ENCODE measurements around the gene S100A6.

The S100A6 gene

DNA sequence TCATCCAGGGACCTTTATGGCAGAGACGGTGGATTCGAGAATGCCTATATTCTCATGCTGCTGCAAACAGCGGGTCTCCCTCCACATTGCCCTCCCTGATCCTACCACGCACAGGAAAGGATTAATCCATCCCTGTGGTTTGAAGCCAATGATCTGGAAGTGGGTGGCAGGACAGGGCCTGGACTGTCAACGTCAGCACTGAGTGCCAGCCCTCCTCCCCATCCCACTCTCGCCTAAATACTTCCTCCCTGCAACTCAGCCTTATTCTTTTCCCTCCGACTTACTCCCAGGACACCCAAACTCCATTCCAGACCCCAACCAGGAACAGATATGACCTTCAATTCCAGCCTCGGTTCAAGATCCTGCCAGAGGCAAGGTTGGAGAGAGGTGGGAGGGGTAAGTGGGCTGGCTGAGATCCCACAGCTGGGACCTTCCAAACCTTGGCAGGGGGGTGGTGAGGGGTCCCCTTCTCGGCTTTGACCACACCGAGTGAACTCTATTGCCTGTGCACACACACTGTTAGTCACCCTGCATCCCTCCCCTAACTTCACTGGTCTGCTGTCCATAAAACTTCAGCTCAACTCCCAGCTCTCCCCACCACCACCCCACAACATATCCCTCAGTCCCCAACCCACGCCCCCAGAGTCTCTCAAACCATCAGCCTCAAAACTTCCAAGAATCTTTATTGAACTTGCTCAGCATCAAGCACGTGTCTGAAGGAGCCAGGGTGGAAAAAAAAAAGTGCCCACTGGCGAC is 7.3 kb upstream of the S100A6 start:
- Histone ChIP-seq H3K9ac (ENCODE audit: low read depth, low read length) (no peak overlapping the region), H3K4me3 (ENCODE audit: low read length) (no peak overlapping the region), H3K27me3 (ENCODE audit: insufficient read depth, low read length) (no peaks in the 10 kb centered on the region), H3K27ac (ENCODE audit: low read depth, low read length) (no peak overlapping the region), H3K4me1 (ENCODE audit: insufficient read depth, low read length) (peaks cover 19% of the 10 kb centered on the region), H3K36me3 (ENCODE audit: insufficient read depth, low read length) (no peaks in the 10 kb centered on the region; the same call in 1 of the 2 replicates), H3K9me3 (ENCODE audit: insufficient read depth, low read depth, low read length) (no peaks in the 10 kb centered on the region)
- WGBS = 88% methylated on average over 13 of the region's 13 CpGs

DNA sequence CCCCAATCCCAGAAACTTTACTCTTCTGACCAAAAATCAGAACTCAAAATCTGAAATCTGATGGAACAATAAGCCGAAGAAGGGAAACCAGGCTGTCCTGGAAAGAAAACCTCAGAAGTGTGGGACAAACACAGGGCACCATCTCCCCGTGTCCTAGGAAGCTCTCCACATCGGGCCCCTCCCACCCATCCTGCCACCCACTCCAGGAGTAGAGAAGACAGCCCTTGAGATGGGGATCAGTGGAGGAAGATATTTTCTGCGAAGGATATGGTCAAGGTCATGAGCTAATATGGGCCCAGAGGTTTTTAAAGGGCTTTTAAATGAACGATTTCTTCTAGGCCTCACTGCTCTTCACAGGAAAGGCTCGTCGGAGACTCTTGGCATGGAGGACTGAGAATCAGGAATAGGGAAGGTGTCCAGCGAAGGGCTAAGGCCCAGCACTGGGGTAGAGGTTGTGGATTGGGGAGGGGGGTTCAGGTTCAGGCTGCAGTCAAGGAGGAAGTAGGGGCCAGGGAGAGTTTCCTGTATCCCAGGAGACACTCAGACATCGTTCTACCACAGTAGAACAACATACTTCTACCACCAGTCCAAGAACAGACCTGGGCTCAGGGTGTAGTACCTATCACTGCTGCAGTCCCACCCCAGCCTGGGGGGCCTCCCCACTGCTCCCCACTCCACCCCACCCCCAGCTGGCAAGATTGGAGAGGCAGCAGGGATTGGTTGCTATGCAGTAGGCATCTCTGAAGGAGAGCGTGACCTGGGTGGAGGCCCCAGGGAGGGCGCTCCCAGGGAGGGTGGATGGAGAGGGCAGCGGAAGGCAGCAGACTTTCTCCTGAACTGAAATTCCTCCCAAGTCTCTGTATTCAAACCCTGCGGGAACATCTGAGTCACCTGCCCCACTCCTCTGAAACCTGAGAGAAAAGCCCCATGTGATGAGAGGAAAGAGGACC is 6.1 kb upstream of the S100A6 start:
- no peak overlapping the region for H3K4me3 ChIP-seq (ENCODE audit: low read length)
- no peaks in the 10 kb centered on the region for H3K9me3 ChIP-seq (ENCODE audit: insufficient read depth, low read depth, low read length)
- peaks cover 22% of the 10 kb centered on the region for H3K4me1 ChIP-seq (ENCODE audit: insufficient read depth, low read length)
- no peaks in the 10 kb centered on the region; the same call in 1 of the 2 replicates for H3K36me3 ChIP-seq (ENCODE audit: insufficient read depth, low read length)
- H3K27me3 ChIP-seq (ENCODE audit: insufficient read depth, low read length) = no peaks in the 10 kb centered on the region
- H3K9ac ChIP-seq (ENCODE audit: low read depth, low read length) = no peak overlapping the region
- no peak overlapping the region for H3K27ac ChIP-seq (ENCODE audit: low read depth, low read length)
- 90% methylated on average over 12 of the region's 13 CpGs for WGBS

DNA sequence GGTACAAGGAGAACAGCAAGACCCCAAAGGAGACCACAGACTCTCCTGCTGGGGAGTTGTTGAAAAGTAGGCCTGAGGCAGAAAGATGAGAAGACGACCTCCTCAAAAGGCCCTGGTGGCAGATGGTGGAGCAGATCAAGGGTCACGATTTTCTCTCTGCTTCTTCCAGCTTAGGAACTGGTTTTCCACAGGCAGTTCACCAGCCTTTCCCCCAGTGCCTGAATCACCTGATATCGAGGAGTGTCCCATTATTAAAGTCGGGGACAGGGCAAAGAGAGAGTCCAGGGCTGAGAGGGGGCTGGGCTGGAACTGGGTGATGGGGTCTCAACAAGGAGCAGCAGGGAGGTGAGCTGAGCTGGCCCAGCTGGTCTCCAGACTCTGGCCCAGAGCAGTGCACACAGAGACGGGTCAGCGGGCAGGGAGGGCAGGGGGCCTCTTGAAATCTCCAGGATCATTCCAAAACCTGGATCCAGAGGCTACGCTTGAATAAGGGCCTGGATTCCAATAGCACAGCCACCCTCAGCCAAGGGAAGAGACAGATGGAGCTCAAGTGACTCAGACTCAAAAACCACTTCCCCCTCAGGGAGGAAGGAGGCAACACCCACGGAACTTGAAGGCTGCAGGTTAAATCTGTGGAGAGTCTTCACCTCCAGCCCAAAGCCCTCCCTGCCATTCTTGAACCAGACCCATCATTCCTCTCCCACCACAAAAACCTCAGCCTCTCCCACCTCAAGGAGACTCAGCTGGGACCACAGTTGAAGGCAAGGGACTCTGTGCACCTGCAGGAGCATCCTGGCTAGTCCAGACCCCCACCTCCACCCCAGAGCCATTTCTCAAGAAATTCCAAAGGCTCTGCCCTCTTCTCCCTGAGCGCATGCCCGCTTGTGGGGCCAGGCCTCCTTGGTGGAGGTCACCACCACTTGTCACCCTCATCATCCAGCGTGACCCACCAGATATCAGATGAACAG is 4.9 kb upstream of the S100A6 start, which contains the start of gene S100A5:
S100A5 (minus strand) TSS at position 541 of the 968 bp plus-strand sequence. CDS start 743 bp downstream, outside the sequence.
- WGBS = 85% methylated on average over 11 of the region's 11 CpGs
- Histone ChIP-seq H3K4me1 (ENCODE audit: insufficient read depth, low read length) (peaks cover 26% of the 10 kb centered on the region), H3K9me3 (ENCODE audit: insufficient read depth, low read depth, low read length) (no peaks in the 10 kb centered on the region), H3K9ac (ENCODE audit: low read depth, low read length) (no peak within 1 kb of the TSS), H3K27ac (ENCODE audit: low read depth, low read length) (no peak within 1 kb of the TSS), H3K27me3 (ENCODE audit: insufficient read depth, low read length) (peaks cover 6% of the 10 kb centered on the region; the same call in 1 of the 2 replicates), H3K4me3 (ENCODE audit: low read length) (no peak within 1 kb of the TSS), H3K36me3 (ENCODE audit: insufficient read depth, low read length) (no peaks in the 10 kb centered on the region; the same call in 1 of the 2 replicates)

DNA sequence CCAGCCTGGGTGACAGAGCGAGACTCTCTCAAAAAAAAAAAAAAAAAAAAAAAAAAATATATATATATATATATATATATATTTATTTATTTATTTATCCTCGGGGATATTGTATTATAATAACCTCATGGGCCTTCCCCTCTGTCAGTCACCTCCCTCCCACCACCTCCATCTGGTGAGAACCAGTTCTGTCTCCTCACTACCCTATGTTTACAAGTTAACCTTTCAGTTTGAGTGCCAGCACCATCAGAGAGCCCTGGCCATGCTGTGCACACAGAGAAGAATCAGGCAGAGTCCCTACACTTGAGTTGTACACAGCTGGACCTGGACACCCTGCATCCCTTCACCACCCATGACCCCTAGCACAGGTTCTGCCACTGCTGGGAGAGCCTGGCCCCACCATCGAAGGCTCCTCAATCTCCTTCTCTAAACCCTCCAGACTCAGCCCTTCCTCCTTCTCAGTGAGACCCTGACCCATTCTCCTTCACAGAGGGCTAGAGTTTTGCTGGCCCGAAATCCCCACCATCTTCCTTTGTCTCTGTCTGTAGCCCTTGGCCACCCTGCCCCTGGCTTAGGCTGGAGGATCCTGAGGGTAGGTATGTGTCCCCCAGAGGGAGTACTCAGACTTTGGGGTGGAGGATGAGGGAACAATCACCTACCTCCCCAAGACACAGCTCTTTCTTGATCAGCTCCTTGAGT is 3.8 kb upstream of the S100A6 start:
- peaks cover 6% of the 10 kb centered on the region; the same call in 1 of the 2 replicates for H3K27me3 ChIP-seq (ENCODE audit: insufficient read depth, low read length)
- H3K4me1 ChIP-seq (ENCODE audit: insufficient read depth, low read length) = peaks cover 20% of the 10 kb centered on the region
- H3K27ac ChIP-seq (ENCODE audit: low read depth, low read length) = no peak overlapping the region
- WGBS = 95% methylated on average over 3 of the region's 4 CpGs
- no peak overlapping the region for H3K9ac ChIP-seq (ENCODE audit: low read depth, low read length)
- H3K4me3 ChIP-seq (ENCODE audit: low read length) = no peak overlapping the region
- H3K9me3 ChIP-seq (ENCODE audit: insufficient read depth, low read depth, low read length) = no peaks in the 10 kb centered on the region
- H3K36me3 ChIP-seq (ENCODE audit: insufficient read depth, low read length) = no peaks in the 10 kb centered on the region; the same call in 1 of the 2 replicates

DNA sequence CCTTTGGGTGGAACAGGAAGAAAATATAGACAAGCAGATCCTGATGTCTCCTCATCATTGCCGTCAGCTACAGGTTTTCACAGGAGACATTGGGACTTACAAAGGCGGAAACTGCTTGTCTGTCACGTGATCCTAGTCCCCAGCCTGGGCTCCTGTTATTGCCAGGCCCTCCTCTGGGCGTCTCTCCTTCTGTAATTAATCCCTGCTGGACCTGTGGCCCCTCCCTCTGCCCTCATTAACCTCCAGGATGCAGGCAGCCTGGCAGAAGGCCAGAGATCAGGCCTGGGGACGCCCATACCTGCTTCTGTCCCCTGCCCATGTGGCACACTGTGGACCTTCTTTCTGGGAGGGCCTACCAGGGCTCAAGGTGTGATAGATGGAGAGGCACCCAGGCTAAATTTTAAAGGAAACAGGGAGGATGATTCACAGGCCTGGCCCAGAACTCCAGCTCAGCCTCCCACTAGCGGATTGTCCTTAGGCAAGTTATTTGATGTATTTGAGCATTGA is 2.6 kb upstream of the S100A6 start:
- Histone ChIP-seq H3K27me3 (ENCODE audit: insufficient read depth, low read length) (peaks cover 6% of the 10 kb centered on the region; the same call in 1 of the 2 replicates), H3K9me3 (ENCODE audit: insufficient read depth, low read depth, low read length) (no peaks in the 10 kb centered on the region), H3K36me3 (ENCODE audit: insufficient read depth, low read length) (no peaks in the 10 kb centered on the region), H3K4me3 (ENCODE audit: low read length) (no peak overlapping the region), H3K9ac (ENCODE audit: low read depth, low read length) (no peak overlapping the region), H3K4me1 (ENCODE audit: insufficient read depth, low read length) (peaks cover 23% of the 10 kb centered on the region), H3K27ac (ENCODE audit: low read depth, low read length) (no peak overlapping the region)
- WGBS = 26% methylated on average over 5 of the region's 6 CpGs

DNA sequence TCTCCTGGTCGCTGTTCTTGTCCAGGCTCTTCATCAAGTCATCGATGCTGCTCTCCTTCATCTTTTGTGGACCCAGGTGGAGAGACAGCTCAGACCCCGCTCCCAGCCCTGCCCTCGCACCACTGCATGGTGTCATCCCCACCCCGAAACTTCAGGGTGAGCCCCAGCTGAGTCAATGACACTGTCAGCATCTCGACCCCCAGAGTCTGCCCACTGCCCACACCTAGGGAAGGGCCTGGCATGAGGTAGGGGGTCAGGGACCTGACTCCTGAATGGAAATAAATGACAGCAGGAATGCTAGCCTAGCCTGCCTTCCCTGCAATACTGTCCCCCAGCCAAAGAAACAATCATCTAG is 1.6 kb upstream of the S100A6 start:
- Histone ChIP-seq H3K4me1 (ENCODE audit: insufficient read depth, low read length) (peaks cover 30% of the 10 kb centered on the region), H3K4me3 (ENCODE audit: low read length) (no peak overlapping the region), H3K27me3 (ENCODE audit: insufficient read depth, low read length) (peaks cover 6% of the 10 kb centered on the region; the same call in 1 of the 2 replicates), H3K9me3 (ENCODE audit: insufficient read depth, low read depth, low read length) (no peaks in the 10 kb centered on the region), H3K36me3 (ENCODE audit: insufficient read depth, low read length) (no peaks in the 10 kb centered on the region), H3K9ac (ENCODE audit: low read depth, low read length) (no peak overlapping the region), H3K27ac (ENCODE audit: low read depth, low read length) (no peak overlapping the region)
- WGBS = 94% methylated on average over 6 of the region's 6 CpGs

DNA sequence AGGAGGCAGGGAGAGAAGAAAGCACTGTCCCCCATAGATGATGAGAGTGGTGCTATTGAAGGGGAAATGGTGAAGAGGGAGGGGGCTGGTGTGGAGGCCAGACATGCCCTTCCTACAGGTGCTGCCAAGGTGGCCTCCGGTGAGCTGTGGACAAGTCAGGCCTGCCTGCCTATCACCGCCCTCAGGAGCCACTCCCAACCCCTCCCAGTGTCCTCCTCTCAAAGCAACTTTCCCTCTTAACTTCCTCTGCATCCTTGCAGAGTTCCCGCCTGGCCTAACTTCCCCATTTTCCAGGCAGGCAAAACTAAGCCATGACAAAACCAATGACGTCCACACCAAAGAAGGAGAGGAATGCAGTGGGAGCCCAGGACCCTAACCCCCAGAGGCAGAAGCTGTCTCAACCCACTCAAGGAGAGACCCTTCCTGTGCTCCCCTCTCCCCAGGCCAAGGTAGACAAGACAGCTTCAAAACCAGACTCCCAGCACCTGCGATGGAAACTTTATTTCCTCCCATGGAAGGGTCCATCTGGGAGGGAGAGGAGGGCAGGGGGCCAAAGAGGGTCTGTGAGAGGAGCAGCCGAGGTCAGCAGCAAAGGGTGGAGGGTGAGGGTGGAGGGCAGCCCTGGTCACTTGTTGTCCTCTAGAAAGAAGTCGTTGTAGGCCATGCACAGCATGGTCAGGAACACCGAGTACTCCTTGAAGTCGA is 1.0 kb upstream of the S100A6 start:
- Histone ChIP-seq H3K9ac (ENCODE audit: low read depth, low read length) (no peak overlapping the region), H3K4me3 (ENCODE audit: low read length) (no peak overlapping the region), H3K27me3 (ENCODE audit: insufficient read depth, low read length) (peaks cover 6% of the 10 kb centered on the region; the same call in 1 of the 2 replicates), H3K27ac (ENCODE audit: low read depth, low read length) (no peak overlapping the region), H3K36me3 (ENCODE audit: insufficient read depth, low read length) (no peaks in the 10 kb centered on the region), H3K4me1 (ENCODE audit: insufficient read depth, low read length) (peaks cover 35% of the 10 kb centered on the region), H3K9me3 (ENCODE audit: insufficient read depth, low read depth, low read length) (no peaks in the 10 kb centered on the region)
- 85% methylated on average over 9 of the region's 9 CpGs for WGBS

DNA sequence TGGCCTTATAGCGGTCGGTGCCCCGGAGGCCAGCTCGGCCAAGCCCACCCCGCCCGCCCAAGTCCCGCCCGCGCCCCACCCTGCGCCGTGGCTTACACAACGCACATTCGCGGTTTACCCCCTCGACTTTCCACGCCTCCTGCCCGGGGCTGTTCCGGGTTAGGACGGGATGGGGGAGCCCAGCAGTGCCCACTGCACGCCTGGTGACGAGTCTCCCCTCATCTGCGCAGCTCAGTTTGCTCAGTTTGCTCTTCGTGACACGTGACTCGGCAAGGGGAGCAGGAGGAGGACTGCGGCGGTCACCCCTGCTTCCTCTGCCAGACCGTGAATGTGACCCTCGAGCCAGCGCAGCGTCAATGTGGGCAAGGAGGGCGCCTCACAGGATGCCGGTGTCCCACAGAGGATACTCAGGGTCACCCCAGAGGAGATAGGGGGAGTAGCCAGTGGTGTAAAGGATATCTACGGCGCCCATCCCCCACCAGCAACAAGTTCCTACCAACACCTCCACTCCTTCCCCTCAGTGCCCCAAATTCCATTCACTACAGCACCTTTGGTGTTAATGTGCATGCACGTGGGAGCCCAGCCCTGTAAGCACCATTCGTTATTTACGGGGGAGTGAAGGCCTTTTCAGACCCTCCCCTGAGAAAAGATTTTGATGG is 350 bp upstream of the S100A6 start:
- Histone ChIP-seq H3K36me3 (ENCODE audit: insufficient read depth, low read length) (no peaks in the 10 kb centered on the region), H3K9ac (ENCODE audit: low read depth, low read length) (no peak overlapping the region), H3K4me3 (ENCODE audit: low read length) (peak overlapping the region; percentile 45), H3K27ac (ENCODE audit: low read depth, low read length) (no peak overlapping the region), H3K9me3 (ENCODE audit: insufficient read depth, low read depth, low read length) (no peaks in the 10 kb centered on the region), H3K4me1 (ENCODE audit: insufficient read depth, low read length) (peaks cover 35% of the 10 kb centered on the region), H3K27me3 (ENCODE audit: insufficient read depth, low read length) (peaks cover 6% of the 10 kb centered on the region; the same call in 1 of the 2 replicates)
- 63% methylated on average over 37 of the region's 38 CpGs for WGBS

DNA sequence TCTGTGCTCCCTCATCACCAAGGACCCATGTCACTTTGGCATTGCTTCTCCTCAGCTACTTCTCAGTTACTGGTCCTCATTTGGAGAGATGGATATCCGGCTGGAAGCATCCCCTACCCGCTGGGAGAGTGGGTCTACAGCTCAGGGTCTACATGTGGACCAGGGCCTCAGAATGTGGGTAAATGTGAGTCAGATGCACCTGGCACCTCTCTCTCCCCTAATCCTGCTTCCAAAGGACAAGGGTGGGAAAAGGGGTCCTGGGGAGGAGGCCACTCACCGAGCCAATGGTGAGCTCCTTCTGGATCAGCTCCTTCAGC is 908 bp downstream of the S100A6 start:
- H3K27me3 ChIP-seq (ENCODE audit: insufficient read depth, low read length) = peaks cover 6% of the 10 kb centered on the region; the same call in 1 of the 2 replicates
- H3K9ac ChIP-seq (ENCODE audit: low read depth, low read length) = no peak overlapping the region
- H3K4me1 ChIP-seq (ENCODE audit: insufficient read depth, low read length) = peaks cover 35% of the 10 kb centered on the region
- H3K9me3 ChIP-seq (ENCODE audit: insufficient read depth, low read depth, low read length) = no peaks in the 10 kb centered on the region
- 92% methylated on average over 3 of the region's 3 CpGs for WGBS
- peak overlapping the region; percentile 25; the same call in 1 of the 2 replicates for H3K4me3 ChIP-seq (ENCODE audit: low read length)
- no peaks in the 10 kb centered on the region for H3K36me3 ChIP-seq (ENCODE audit: insufficient read depth, low read length)
- H3K27ac ChIP-seq (ENCODE audit: low read depth, low read length) = no peak overlapping the region
